Fibroblast of pulmonary artery (primary cell): Measurements from ENCODE around the gene ARTN.
A peak's percentile ranks its signal among the peaks of the same experiment; 100 is the strongest.

Source experiments
- DNase-seq: peaks from one replicate; pipeline ENCODE4 v3.0.0-alpha.2; 2010; ENCODE audit warnings: low read depth
- H3K4me3 ChIP-seq: replicated peaks from 2 replicates; pipeline ENCODE4 v1.5.1; 2011; ENCODE audit warnings: low read depth, mild to moderate bottlenecking, control low read depth, low read length, moderate library complexity
- TF ChIP-seq, protein P1 (sequence below): IDR thresholded peaks from 2 replicates; pipeline ENCODE4 v1.5.1; 2011; ENCODE audit warnings: mild to moderate bottlenecking, control low read depth, low read length, inconsistent platforms; ENCODE audit errors: missing control alignments

The ARTN gene

DNA sequence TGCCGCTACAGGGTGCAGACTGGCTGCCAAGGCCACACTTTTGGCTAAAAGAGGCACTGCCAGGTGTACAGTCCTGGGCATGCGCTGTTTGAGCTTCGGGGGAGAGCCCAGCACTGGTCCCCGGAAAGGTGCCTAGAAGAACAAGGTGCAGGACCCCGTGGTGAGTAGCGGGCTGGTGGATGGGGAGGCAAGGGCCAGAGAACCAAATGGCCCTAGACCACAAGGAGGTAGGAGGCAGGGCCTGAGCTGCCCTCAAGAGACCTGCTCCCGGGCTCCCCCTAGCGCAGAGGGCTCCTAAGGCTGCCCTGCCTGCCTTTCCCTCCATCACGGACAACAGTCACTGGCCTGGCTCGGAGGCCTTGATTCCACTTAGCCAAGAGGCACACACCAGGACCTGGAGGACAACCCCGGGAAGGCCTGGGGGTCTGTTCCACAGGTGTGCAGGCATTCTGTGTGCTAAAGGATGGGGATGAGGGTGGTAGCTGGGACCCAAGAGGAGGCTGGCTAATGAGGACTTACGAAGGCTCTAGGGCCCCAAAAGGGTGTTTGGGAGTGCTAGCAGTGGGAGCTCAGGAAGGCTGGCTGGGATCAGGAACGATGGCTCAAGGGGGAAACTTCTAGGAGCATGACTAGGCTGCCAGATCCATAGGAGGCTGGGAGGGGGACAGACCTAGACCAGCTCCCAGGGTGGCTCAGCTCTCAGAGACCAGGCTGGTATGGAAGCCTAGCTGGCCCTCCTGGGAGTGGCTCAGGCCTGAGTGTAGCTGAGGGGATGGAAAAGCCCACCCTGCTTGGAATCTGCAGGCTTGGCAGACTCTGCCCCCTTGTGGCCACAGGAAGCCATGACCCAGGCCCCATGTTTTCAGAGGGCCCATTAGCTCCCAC, 742 bp downstream of the ARTN start:
- no peak overlapping the region for H3K4me3 ChIP-seq
- TF ChIP-seq, protein P1, sequence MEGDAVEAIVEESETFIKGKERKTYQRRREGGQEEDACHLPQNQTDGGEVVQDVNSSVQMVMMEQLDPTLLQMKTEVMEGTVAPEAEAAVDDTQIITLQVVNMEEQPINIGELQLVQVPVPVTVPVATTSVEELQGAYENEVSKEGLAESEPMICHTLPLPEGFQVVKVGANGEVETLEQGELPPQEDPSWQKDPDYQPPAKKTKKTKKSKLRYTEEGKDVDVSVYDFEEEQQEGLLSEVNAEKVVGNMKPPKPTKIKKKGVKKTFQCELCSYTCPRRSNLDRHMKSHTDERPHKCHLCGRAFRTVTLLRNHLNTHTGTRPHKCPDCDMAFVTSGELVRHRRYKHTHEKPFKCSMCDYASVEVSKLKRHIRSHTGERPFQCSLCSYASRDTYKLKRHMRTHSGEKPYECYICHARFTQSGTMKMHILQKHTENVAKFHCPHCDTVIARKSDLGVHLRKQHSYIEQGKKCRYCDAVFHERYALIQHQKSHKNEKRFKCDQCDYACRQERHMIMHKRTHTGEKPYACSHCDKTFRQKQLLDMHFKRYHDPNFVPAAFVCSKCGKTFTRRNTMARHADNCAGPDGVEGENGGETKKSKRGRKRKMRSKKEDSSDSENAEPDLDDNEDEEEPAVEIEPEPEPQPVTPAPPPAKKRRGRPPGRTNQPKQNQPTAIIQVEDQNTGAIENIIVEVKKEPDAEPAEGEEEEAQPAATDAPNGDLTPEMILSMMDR, result peak; percentile 89
- DNase-seq, result peak; percentile 64

DNA sequence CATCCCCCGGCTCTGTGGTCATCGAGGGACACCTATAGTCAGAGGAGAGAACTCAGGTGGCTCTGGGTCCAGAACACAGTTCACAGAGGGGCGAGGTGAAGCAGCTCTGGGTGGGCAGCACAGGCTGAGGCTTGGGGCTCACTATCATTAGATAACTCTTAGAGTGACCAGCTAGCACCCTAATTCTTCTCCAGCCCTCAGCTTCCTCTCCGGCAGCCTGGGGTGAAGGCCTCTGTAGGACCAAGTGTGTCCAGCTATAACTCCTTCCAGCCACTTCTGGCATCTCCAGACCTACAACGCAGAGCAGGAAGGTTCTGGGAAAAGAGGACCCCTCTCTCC, 1.4 kb downstream of the ARTN start:
- TF ChIP-seq, protein P1, result no peak
- no peak for DNase-seq
- H3K4me3 ChIP-seq, result no peak overlapping the region

DNA sequence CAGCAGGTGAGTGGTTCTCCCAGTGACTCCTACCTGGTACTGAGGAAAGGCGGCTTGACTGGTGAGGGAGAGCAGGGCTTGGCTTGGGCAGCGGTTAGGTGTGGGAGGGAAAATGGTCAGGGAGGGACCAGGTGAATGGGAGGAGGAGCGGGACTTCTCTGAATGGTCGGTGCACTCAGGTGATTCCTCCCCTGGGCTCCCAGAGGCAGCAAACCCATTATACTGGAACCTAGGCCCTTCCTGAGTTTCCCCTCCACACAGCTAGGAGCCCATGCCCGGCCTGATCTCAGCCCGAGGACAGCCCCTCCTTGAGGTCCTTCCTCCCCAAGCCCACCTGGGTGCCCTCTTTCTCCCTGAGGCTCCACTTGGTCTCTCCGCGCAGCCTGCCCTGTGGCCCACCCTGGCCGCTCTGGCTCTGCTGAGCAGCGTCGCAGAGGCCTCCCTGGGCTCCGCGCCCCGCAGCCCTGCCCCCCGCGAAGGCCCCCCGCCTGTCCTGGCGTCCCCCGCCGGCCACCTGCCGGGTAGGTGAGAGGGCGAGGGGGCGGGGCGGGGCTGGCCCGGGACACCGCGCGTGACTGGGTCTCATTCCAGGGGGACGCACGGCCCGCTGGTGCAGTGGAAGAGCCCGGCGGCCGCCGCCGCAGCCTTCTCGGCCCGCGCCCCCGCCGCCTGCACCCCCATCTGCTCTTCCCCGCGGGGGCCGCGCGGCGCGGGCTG, 2.3 kb downstream of the ARTN start:
- no peak for DNase-seq
- H3K4me3 ChIP-seq, result no peak overlapping the region
- TF ChIP-seq, protein P1, result no peak

DNA sequence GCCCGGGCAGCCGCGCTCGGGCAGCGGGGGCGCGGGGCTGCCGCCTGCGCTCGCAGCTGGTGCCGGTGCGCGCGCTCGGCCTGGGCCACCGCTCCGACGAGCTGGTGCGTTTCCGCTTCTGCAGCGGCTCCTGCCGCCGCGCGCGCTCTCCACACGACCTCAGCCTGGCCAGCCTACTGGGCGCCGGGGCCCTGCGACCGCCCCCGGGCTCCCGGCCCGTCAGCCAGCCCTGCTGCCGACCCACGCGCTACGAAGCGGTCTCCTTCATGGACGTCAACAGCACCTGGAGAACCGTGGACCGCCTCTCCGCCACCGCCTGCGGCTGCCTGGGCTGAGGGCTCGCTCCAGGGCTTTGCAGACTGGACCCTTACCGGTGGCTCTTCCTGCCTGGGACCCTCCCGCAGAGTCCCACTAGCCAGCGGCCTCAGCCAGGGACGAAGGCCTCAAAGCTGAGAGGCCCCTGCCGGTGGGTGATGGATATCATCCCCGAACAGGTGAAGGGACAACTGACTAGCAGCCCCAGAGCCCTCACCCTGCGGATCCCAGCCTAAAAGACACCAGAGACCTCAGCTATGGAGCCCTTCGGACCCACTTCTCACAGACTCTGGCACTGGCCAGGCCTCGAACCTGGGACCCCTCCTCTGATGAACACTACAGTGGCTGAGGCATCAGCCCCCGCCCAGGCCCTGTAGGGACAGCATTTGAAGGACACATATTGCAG, 3.0 kb downstream of the ARTN start:
- peak; percentile 20 for DNase-seq
- TF ChIP-seq, protein P1, result no peak
- no peak overlapping the region for H3K4me3 ChIP-seq

DNA sequence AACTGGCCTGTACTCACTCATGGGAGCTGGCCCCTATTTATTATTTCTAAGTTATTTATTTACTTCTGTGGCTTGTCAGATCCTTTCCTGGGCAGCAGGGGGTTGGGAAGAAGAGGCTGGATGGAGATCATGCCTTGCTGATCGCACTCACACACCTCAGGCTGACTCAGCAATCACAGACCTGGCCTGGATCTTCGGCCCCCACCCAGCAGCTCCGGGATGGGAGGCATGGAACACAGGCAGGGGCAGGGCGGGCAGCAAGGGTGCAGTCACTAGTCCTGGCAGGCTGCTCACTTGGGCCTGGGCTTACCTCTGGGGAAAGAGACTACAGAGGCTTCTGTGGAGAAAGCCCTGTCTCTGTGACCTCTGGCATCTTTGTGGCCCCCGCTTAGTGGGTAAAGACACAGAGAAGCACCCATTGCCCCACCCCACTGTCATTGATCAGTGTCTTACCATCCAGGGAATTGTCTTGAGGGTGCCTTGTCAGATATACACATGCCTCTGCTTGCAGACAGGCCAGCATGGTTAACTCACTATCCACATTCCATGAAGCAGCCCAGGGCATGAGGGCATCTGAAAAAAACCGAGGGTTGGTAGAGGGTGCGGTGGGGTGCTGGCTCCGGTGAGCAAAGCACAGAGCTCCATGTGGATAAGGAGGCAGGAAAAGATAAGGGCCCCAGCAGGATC, 3.7 kb downstream of the ARTN start:
- DNase-seq, result no peak
- H3K4me3 ChIP-seq, result no peak overlapping the region
- TF ChIP-seq, protein P1, result no peak

DNA sequence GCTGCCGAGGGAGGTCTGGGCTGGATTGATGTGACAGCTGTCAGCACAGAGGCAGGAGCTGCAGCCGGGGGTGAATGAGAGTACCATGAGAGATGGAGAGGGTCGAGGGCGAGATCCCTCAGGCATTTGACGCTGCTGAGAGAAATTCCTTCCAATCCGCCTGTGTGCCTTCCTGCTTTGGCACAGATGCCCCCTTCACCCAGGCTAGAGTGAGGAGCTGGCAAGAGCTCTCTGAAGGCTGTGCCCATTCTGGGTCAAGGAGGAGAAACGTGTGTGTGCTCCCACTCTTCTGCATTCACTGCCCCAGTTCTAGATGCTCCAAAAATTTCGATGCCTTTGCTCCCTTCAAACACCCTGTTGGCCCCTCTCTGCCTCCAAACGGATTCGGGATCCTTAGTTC, 4.8 kb downstream of the ARTN start:
- TF ChIP-seq, protein P1, result no peak
- no peak overlapping the region for H3K4me3 ChIP-seq
- DNase-seq, result no peak
